OCI-LY7 (cell line): ENCODE data around the gene PIRT.

Experiments used
- CTCF ChIP-seq: fragments of 200-600 bp; sonication (generic); conservative IDR thresholded peaks from 2 replicates; pipeline ENCODE4 v1.5.1; 2014; ENCODE audit warnings: mild to moderate bottlenecking, antibody characterized with exemption, low read length, moderate library complexity, mixed read lengths
- EZH2phosphoT487 ChIP-seq: fragments of 200-600 bp; sonication (generic); IDR thresholded peaks from 2 replicates; pipeline ENCODE4 v1.6.1; 2018; ENCODE audit warnings: low read depth, borderline replicate concordance, mild to moderate bottlenecking, mixed run types, antibody characterized with exemption, low read length, moderate library complexity, mixed read lengths

GRCh38 chr17:10821054-10821453 is 16.8 kb downstream of the PIRT start:
- TF ChIP-seq CTCF (no peak), EZH2phosphoT487 (no peak)
